ENCODE measurements around the gene AKIRIN1.
"Not testable (repeated sequence)": the region's sequence is repeated elsewhere in the genome, so short reads cannot be mapped to it uniquely, and the experiment has no call there.

AKIRIN1 gene, protein sequence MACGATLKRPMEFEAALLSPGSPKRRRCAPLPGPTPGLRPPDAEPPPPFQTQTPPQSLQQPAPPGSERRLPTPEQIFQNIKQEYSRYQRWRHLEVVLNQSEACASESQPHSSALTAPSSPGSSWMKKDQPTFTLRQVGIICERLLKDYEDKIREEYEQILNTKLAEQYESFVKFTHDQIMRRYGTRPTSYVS

DNA sequence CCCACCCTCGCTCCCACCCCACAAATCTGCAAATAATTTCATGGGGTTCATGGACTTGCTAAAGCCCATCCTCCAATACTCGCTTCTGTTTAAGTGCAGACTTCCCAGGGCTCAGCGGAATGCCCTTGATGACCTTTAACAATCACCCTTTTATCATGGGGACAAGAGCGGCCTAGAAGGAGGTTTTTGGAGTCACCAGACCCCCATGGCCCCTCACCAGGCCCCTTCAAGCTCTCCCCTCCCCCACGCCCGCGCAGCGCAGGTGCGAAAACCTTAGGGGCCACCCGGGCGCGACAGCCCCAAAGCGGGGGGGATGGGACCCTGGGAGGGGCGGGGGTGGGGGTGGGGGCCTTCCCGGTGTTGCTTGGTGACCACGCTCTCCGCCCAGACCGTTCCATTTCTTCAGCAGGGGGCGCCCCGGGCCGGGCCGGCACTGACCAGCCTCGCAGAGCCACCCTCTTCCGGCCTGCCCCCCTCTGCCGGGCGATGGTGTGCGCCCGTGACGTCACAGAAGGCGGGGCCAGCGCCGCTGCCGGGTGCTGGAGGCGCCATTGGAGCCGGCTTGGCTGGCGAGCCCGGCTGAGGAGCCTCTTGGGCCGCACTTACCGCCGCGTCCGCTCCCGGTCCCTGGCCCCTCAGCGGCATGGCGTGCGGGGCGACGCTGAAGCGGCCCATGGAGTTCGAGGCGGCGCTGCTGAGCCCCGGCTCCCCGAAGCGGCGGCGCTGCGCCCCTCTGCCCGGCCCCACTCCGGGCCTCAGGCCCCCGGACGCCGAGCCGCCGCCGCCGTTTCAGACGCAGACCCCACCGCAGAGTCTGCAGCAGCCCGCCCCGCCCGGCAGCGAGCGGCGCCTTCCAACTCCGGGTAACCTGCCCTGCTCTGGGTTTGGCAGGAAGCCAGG lies at the start of gene AKIRIN1:
Gene AKIRIN1 (plus strand): TSS at position 539 of the 900 bp plus-strand sequence. CDS start 105 bp downstream, at position 644.
- peak; percentile 98 for DNase-seq

DNA sequence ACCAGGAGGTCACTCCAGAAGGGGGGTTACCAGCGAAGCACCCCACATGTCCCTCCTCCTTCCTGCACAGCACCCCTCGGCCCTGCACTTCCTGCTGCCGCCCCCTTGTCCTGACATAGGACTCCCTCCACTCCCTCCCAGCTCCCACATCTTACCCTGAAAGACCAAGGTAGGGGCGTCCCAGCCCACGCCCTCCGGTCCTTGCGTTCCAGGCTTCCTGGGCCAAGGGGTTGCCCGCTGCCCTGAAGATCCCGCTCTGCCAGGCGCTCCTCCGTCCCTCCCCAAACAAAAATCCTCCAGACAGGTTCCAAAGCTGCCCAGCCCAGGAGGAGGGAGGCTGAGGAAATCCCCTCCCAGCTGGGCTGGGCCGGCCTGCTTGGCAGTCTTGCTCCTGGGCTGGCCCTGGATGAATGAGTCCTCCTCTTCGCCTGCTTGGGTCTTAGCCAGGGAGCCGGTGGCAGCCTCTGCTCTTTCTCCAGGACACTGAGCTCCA lies 49.5 kb upstream of the AKIRIN1 start, which contains the start of gene RHBDL2:
Gene RHBDL2 (minus strand): TSS at position 304 of the 493 bp plus-strand sequence. CDS start 22,618 bp downstream, outside the sequence.
- DNase-seq = no peak

DNA sequence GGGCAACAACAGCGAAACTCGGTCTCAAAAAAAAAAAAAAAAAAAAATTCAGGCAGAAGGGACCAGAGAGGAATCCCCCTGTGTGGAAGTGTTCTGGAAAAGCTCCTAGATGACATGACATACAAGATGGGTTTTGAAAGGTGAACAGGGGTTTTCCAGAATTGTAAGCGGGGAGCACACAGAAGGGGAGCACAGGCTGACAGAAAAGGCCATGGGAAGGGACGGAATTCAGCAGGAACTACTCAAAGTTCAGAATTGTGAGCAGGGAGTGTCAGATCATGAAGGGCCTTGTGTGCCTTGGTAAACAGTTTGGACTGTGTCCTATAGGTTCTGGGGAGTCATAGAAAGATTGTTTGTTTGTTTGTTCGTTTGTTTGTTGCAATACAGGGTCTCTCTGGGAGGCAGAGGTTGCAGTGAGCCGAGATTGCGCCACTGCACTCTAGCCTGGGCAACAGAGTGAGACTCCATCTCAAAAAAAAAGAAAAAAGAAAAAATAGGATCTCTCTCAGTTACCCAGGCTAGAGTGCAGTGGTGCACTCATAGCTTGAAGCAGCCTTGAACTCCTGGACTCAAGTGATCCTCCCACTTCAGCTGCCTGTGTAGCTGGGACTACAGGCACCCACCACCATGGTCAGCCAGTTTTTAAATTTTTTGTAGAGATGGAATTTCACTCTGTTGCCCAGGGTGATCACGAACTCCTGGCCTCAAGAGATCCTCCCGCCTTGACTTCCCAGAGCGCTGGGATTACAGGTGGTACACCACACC lies 48.2 kb upstream of the AKIRIN1 start:
- no peak for DNase-seq

DNA sequence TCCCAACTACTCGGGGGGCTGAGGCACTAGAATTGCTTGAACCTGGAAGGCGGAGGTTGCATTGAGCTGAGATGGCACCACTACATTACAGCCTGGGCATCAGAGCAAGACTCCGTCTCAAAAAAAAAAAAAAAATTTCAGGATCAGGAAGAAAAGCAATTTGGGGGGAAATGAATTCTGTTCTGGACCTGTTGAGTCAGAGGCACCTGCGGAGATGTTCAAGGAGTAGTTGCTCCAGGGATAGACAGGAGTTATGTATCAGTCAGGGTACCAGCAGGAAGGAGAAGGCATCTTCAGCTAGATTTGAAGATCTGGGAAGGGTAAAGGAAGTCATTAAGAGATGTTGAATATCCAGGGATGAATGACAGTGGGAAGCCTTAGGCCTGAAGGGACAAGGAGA lies 46.5 kb upstream of the AKIRIN1 start:
- no peak for DNase-seq

DNA sequence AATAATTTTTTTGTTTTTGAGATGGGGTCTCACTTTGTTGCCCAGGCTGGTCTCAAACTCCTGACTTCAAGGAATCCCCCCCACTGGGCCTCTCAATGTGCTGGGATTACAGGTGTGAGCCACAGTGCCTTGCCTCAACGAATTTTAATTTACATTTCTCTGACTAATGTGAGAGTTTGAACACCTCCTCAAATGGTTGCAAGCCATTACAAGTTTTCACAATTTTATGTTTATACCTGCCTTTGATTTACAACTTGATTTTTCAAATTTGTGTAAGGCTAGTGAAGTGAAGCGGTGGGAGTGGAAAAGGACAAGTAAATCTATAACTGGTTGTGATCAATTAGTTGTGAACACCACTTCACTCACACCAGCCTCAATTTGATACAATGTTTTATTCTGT lies 40.5 kb upstream of the AKIRIN1 start:
- no peak for DNase-seq

DNA sequence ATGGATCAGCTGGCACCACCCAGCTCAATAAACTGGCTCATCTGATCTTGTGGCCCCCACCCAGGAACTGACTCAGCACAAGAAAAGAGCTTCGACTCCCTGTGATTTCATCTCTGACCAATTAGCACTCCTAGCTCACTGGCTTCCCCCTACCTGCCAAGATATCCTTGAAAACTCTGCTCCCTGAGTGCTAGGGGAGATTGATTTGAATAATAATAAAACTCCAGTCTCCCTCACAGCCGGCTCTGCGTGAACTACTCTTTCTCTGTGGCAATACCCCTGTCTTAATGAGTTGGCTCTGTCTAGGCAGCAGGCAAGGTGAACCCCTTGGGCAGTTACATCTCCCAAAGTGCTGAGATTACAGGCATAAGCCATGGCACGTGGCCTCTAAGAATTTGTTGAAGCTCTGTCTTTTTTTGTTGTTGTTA lies 37.6 kb upstream of the AKIRIN1 start:
- no peak for DNase-seq

DNA sequence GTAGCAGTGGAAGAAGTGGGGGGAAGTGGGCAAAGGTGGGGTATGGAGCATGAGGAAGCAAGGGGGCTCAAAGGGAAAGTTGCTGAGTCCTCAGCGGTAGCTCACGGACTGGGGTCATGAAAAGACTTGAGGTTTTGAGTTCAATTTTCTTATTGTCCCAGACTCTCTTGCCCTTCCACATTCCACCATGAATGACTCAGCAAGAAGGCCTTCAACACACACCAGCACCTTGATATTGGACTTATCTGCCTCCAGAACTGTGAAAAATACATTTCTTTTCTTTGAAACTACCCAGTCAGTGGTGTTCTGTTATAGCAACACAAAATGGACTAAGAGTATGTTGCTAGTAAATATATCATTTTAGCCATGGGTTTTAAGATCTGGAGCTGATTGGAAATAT lies 32.1 kb upstream of the AKIRIN1 start:
- no peak for DNase-seq

DNA sequence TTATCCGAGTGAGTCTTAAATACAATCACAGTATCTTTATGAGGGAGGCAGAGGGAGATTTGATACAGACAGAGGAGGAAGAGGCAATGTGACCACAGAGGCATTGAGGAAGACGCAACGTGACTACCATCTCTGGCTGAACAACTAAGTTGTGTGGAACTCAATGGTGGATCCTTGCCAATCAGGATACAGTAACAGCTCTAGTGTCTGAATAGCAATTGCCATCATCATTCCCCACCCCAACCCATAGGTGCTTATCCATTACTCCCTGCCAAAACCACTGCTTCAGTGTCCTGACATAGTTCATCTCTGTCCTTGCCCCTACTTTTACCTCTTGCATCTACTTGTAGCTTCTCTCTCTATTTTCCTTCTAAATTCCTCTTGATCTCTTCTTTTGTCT lies 29.0 kb upstream of the AKIRIN1 start:
- no peak for DNase-seq

DNA sequence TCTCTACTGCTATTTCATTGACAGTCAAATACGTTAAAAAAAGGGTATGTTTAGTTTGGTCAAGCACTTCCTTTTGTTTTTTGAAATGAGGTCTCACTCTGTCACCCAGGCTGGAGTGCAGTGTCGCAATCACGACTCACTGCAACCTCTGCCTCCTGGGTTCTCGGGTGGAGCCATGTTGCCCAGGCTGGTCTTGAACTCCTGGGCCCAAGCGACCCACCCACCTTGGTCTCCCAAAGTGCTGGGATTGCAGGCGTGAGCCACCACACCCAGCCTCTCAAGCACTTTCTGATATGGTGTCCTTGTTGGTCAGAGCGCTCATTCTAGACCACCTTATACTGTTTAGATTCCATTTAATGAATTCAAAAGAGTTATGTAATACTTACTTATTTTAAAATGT lies 28.5 kb upstream of the AKIRIN1 start:
- DNase-seq = no peak

DNA sequence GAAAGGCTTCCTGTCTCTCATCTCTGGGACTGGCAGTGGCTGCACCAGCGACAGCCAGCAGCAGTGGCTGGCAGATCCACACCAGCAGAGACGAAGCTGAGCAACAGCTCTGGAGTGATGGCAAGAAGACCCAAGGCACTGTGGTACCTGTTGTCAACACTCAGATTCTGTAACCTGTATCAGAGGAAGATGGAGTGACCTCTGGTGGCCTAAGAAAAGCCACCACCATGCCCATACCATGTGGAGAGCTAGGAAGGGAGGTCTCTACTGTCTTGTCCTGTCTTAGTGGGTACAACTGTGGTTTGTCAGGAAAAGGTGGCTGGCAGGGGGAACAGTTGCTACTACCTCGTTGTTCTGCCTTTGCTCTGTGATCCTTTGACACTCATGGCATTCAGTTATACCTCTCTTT lies 26.9 kb upstream of the AKIRIN1 start:
- no peak for DNase-seq

DNA sequence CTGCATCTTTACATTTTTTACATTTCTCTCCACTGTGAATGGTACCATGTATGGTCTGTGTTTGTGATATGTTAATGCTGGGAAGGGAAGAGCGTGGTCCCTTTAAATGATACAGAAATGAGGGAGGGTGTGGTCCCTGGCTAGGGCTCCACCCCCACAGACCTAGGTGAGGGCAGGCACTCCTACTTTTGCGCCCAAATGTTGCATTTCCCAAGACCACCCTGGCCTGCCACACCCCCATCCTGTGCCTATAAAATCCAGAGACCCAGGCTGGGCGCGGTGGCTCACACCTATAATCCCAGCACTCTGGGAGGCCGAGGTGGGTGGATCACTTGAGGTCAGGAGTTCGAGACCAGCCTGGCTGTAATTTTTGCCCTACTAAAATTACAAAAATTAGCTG lies 17.9 kb upstream of the AKIRIN1 start:
- DNase-seq = not testable (repeated sequence)

DNA sequence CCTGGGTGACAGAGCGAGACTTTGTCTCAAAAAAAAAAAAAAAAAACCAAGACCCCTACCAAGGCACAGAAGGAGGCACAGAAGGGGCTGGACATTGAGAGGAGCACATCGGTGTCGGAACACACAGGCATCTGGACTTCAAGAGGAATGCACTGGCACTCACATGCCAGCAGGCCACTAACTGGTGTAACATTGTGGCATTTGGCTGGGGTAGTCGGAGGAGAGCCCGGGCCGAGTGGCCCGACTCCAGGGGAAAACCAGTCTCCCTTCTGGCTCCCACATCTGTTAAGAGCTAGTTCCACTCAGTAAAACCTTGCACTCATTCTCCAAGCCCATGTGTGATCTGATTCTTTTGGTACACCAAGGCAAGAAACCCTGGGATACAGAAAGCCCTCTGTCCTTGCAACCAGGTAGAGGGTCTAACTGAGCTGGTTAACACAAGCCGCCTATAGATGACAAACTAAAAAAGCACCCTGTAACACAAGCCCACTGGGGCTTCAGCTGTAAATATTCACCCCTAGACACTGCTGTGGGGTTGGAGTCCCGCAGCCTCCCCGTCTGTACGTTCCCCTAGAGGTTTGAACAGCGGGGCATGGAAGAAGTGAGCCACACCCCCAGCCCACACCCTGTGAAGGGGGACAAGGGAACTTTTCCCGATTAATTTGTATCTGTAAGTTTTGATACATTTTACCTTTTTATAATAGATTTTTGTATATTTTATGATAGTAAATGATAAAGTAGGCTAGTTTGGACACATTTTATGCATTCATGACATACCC lies 17.2 kb upstream of the AKIRIN1 start:
- DNase-seq = no peak

DNA sequence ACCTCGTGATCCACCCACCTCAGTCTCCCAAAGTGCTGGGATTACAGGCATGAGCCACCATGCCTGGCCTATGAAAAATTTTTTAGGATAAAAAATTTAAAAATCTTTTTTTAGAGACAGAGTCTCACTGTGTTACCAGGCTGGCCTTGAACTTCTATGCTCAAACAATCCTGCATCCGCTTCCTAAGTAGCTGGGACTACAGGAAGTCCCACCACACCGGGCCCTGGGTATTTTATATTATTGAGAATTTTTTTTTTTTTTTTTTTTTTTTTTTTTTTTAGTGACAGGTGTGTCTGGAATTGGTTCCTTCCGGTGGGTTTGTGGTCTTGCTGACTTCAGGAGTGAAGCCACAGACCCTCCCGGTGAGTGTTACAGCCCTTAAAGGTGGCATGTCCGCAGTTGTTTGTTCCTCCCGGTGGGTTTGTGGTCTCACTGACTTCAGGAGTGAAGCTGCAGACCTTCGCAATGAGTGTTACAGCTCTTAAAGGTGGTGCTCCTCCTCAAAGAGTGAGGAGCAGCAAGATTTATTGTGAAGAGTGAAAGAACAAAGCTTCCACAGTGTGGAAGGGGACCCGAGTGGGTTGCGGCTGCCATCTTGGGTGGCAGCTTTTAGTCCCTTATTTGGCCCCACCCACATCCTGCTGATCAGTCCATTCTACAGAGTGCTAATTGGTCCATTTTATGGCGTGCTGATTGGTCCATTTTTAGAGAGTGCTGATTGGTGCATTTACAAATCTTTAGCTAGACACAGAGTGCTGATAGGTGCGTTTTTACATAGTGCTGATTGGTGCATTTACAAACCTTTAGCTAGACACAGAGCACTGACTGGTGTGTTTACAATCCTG lies 13.5 kb upstream of the AKIRIN1 start:
- DNase-seq = not testable (repeated sequence)

DNA sequence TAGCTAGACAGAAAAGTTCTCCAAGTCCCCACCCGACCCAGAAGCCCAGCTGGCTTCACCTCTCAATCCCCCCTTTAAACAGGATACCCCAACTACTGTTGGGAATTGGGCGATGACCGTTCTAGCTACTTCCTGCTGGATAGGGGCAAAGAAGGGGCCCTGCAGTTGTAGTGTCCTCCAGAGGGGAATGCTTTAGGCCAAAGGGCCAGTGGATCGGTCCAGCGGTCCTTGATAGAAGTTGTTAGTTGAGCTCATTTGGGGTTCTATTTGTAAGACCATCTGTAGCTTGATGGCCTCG lies 12.9 kb upstream of the AKIRIN1 start:
- not testable (repeated sequence) for DNase-seq

DNA sequence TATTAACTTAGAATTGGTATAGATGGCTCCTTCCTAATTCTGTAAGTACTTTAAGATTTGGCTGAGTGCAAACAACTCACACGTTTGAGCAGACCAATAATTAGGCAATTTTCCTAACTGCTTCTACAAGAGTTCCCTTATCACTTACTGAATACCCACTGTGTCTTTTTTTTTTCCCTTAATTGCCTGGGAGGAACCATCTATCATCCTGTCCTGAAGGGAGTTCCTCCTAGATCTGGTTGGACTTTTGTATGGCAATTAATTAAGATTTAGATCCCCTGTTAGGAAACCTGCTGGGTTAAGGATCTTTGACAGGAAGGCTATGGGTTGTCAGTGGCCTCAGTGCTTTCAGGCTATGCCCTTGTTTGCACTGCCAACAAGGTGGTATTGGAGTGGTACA lies 11.7 kb upstream of the AKIRIN1 start:
- DNase-seq = not testable (repeated sequence)

DNA sequence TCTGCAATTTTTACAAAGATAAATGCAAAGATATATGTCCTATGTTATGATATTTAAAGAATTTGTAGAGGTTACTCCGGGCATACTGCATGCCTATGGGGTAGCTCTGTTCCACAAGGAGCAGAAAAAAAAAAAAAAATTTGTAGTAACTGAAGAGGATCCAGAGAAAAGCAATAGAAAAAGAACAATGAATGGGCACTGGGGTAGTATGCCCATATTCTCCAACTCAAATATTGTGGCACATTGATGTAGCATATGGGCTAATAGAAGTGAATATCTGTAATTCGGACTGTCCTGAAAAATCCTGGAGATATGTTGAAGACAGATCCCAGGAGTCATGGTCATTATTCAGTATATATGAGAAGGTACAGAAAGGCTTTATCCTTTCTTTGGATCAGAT lies 1.1 kb upstream of the AKIRIN1 start:
- no peak for DNase-seq

DNA sequence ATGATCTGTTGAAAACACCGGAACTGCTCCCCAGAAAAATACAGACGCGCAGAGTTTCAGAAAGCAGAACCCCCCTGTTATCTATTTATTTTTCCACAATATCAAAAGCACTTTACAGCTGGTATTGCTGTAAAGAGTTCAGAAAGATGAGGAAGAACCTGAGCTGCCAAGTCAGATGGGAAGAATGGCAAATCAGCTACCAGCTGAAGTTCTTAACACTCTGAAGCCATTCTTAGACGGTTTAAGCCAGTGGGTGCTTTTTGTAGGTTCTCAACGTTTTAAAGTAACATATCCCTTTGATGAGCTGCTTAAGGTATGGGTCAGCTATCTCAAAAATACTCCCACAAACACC lies 714 bp upstream of the AKIRIN1 start:
- DNase-seq = no peak

DNA sequence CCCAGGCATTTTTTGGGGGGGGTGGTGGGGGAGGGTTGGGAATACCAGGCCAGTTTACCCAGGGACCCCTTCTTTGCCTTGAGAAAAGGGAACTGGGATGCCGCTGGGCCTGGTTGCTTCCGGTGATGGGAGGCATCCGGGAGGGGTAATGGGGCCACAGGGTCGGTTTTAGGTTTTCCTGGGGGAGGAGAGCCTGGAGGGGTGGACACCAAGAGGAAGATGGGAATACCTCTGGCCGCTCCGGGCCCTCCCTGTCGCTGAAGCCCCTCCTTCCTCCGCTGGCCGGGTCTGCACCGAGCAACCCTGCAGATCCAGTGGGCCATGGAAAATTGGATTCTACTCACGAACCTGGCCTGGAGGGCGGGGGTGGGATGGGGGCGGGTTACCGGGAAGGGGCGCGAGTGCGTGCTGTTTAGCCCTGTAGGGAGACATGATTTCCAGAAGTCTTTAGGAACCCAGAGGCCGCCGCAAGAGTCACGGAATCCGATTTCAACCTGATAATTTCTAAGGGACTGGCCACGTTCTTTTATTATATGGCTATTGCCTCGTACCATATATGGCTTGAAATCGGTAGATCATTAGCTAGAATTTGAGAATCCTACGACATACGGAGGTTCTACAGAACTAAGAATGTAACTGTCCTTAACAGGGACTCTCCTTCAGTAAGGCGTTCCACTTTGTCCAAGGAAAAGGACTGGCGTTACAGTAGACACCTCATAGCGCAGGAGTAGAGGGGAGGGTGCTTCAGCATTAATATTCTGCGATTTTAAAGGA lies 749 bp downstream of the AKIRIN1 start:
- peak; percentile 79 for DNase-seq

DNA sequence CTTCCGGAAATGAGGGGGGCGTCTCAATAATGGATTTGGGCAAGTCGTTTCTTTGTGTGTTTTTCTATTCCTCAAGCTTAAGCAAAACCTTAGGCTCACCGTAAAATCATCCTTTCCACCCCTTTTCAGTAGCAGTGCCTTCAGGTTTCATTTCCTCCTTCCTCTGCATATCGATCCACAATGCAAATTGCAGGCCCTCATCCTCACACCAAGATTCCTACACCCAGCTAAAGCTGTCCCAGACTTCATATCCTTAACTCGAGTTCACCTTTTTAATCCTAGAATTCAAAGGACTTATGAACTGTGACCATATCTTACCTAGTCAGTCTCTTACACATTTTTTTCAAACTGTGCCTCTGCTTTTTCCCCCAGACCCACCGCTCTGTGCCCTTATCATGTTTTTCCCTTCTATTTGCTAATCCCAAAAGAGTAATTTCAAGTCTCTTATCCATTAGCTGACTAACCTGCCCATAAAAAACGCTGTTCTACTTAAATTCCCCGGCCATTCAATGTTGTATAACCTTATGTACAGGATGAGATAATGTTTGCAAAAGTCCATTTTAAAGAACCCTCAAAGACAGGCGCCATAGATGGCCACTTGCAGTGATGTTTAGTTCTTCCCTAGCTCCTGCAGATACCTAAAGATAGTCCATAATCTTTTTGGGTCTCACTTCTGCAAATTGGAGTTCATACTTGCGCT lies 1.5 kb downstream of the AKIRIN1 start:
- no peak for DNase-seq

DNA sequence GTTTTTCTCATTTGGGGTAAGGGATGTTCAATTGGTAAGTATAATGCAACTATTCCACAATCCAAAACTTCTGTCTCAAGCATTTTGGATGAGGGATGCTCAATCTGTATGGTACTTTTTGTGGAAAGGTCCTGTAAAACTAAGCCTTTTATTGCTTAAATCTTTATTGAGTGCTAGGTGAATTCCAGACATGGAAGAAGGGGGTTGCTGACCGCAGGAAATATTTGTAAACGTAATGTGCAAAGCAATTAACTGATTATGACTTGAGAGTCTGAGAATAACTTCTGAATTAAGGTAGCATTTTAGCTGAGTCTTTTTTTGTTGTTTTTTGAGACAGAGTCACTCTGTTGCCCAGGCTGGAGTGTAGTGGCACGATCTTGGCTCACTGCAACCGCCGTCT lies 3.1 kb downstream of the AKIRIN1 start:
- no peak for DNase-seq

All from eye (tissue), 1 donor.